ENCODE results near the gene EVC2. TPM values are rescaled to one million over a fixed set of nuclear protein-coding genes. Genes with fewer than 3 reads are reported as not detected.
"Not testable (repeated sequence)": the region's sequence is repeated elsewhere in the genome, so short reads cannot be mapped to it uniquely, and the experiment has no call there.

EVC2 gene
- total and polyA plus RNA-seq, 12 donors = 0.66 to 3.4 (median 1.7) TPM

GRCh38 chr4:5615496-5616075 is 92.8 kb downstream of the EVC2 start:
- Histone ChIP-seq H3K27me3 (no peaks in the 10 kb centered on the region), H3K4me1 (replicated peaks in 1 of 2) (no peaks in the 10 kb centered on the region), H3K4me3 (no peak overlapping the region), H3K9me3 (replicated peaks in 1 of 3) (no peaks in the 10 kb centered on the region), H3K27ac (no peak overlapping the region), H3K36me3 (replicated peaks in 1 of 2) (no peaks in the 10 kb centered on the region)
- intact Hi-C loops (cut with DNase I) = no loop called here
- no peak for DNase-seq
- no peak for TF ChIP-seq CTCF (IDR thresholded peaks at IDR 0.05)
- no peak for TF ChIP-seq POLR2A (IDR thresholded peaks at IDR 0.05)
- 78 to 84% (median 83%) methylated on average over 6 to 10 of the region's 10 CpGs for WGBS, 4 donors

- intact Hi-C loops (cut with DNase I) = no loop called here
- Histone ChIP-seq H3K27ac (no peak overlapping the region), H3K27me3 (no peaks in the 10 kb centered on the region), H3K9me3 (replicated peaks in 1 of 3) (no peaks in the 10 kb centered on the region), H3K4me3 (no peak overlapping the region), H3K4me1 (replicated peaks in 1 of 2) (no peaks in the 10 kb centered on the region), H3K36me3 (replicated peaks in 1 of 2) (no peaks in the 10 kb centered on the region)
- WGBS, 4 donors = 73 to 77% (median 75%) methylated on average over 5 of the region's 5 CpGs
- no peak for DNase-seq
- no peak for TF ChIP-seq CTCF (IDR thresholded peaks at IDR 0.05)
- no peak for TF ChIP-seq POLR2A (IDR thresholded peaks at IDR 0.05)
These were observed 96.6 kb downstream of the EVC2 start for GRCh38 chr4:5611750-5612149.

GRCh38 chr4:5609306-5610007 is 98.9 kb downstream of the EVC2 start:
- TF ChIP-seq POLR2A (IDR thresholded peaks at IDR 0.05) (no peak), CTCF (IDR thresholded peaks at IDR 0.05) (no peak)
- no peak for DNase-seq
- Histone ChIP-seq H3K4me3 (no peak overlapping the region), H3K36me3 (replicated peaks in 1 of 2) (no peaks in the 10 kb centered on the region), H3K27me3 (no peaks in the 10 kb centered on the region), H3K4me1 (replicated peaks in 1 of 2) (no peaks in the 10 kb centered on the region), H3K9me3 (replicated peaks in 1 of 3) (no peaks in the 10 kb centered on the region), H3K27ac (no peak overlapping the region)
- WGBS, 4 donors = 82 to 89% (median 86%) methylated on average over 12 of the region's 12 CpGs
- intact Hi-C loops (cut with DNase I) = no loop called here

- H3K27me3 ChIP-seq; intact Hi-C loops (cut with DNase I); H3K27ac ChIP-seq; H3K4me1 ChIP-seq (replicated peaks in 1 of 2); H3K9me3 ChIP-seq (replicated peaks in 1 of 3); DNase-seq; H3K36me3 ChIP-seq (replicated peaks in 1 of 2); H3K4me3 ChIP-seq: not testable (repeated sequence)
- WGBS, 4 donors = 88 to 99% (median 94%) methylated on average over 7 to 10 of the region's 10 CpGs
These were observed 114.5 kb downstream of the EVC2 start for GRCh38 chr4:5593828-5594227.

- H3K36me3 ChIP-seq (replicated peaks in 1 of 2) = no peaks in the 10 kb centered on the region
- TF ChIP-seq POLR2A (IDR thresholded peaks at IDR 0.05) = no peak
- no peak for TF ChIP-seq CTCF (IDR thresholded peaks at IDR 0.05)
These were observed 116.1 kb downstream of the EVC2 start for GRCh38 chr4:5592272-5592671.

More at GRCh38 chr4:5592272-5592671, 116.1 kb downstream of the EVC2 start:
- H3K9me3 ChIP-seq (replicated peaks in 1 of 3) = no peaks in the 10 kb centered on the region
- no peak for DNase-seq
- no peak overlapping the region for H3K27ac ChIP-seq
- no peaks in the 10 kb centered on the region for H3K4me1 ChIP-seq (replicated peaks in 1 of 2)
- no peak overlapping the region for H3K4me3 ChIP-seq
- no peaks in the 10 kb centered on the region for H3K27me3 ChIP-seq
- intact Hi-C loops (cut with DNase I) = no loop called here
- 85 to 95% (median 91%) methylated on average over 4 of the region's 4 CpGs for WGBS, 4 donors
